Stimulated activated CD8-positive, alpha-beta memory T cell treated with anti-CD3 and anti-CD28 coated beads, Interleukin-15, amount 100 ng/mL, for 48 hours (primary cell): Measurements from ENCODE around the gene ITGAX.

Experiments used
- DNase-seq, 2 donors: peaks; one replicate each; pipeline ENCODE4 v3.0.0-alpha.2; 2020; ENCODE audit warnings: low read depth in 2 of 2

Gene ITGAX

DNA sequence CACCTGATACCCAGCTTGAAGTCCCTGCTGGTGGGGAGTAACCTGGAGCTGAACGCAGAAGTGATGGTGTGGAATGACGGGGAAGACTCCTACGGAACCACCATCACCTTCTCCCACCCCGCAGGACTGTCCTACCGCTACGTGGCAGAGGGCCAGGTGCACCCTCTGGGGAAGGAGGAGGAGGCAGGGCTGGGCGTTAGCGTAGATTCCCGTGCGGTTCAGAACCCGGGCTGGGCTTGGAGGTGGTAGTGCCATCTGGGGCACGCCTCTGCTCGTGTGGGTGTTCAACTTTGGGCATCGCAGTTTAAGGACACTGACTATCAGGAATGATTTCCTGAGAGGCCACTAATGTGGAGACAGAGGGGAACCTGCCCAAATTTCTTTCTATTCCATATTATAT, 18.3 kb downstream of the ITGAX start:
- no peak for DNase-seq

DNA sequence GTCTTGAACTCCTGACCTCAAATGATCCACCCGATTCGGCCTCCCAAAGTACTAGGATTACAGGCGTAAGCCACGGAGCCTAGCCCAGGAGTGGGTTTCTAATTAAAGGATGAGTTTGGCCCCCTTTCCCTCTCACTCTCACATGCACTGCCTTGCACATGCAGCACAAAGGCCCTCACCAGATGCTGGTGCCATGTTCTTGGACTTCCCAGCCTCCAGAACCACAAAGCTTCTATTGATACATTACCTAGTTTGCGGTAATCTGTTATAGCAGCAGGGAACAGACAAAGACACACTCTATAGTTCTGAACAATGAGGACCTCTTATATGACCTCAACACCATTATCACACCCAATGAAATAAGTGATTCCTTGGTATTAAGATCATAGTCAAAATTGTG, 20.3 kb downstream of the ITGAX start:
- DNase-seq: no peak

DNA sequence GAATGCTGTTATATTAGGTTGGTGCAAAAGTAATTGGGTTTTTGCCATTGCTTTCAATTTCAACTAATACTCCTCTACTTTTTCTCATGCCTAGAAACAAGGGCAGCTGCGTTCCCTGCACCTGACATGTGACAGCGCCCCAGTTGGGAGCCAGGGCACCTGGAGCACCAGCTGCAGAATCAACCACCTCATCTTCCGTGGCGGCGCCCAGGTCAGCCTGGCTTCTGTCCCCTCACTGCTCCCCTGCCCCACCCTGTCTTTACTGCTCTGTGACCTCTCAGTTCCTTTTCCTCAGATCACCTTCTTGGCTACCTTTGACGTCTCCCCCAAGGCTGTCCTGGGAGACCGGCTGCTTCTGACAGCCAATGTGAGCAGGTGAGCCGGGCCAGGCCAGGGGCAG, 21.7 kb downstream of the ITGAX start:
- no peak for DNase-seq

DNA sequence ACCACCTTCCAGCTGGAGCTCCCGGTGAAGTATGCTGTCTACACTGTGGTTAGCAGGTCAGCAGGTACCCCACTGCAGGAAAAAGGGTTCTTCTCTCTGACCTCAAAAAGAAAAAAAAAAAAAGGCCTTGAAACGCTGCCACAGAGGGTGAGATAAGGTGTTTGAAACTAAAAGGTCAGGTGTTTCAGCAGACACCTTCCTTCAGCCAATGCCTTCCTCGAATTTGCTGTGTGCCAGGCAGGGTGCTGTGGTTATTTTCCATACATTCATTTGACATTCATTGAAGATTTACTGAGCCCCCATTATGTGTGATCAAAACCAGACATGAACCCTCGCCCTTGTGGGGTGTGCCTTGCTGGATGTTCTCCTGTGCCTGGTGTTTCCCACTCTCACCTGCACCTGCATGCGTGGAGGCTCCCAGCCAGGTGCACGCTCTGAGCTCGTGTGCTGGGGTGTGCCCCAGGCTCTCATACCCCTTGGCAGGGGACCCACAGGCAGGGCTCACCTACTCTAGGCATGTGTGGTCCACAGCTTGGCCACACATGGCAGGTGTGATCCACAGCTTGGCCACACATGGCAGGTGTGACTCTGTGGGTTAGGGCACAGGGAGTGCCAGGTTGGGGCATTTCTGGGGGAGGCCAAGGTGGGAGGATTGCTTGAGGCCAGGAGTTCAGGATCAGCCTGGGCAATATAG, 22.4 kb downstream of the ITGAX start:
- DNase-seq: no peak

DNA sequence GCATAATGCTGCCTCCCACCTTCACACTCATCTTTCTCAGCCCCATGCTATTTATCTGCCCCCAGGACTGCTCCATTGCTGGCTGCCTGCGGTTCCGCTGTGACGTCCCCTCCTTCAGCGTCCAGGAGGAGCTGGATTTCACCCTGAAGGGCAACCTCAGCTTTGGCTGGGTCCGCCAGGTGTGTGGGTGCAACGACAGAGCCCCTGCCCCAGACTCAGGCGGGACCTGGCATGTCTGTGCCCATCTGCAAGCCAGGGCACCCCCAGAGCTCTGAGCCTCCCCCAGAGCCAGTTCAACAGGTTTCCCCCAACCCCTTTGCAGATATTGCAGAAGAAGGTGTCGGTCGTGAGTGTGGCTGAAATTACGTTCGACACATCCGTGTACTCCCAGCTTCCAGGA, 25.2 kb downstream of the ITGAX start:
- DNase-seq: no peak

DNA sequence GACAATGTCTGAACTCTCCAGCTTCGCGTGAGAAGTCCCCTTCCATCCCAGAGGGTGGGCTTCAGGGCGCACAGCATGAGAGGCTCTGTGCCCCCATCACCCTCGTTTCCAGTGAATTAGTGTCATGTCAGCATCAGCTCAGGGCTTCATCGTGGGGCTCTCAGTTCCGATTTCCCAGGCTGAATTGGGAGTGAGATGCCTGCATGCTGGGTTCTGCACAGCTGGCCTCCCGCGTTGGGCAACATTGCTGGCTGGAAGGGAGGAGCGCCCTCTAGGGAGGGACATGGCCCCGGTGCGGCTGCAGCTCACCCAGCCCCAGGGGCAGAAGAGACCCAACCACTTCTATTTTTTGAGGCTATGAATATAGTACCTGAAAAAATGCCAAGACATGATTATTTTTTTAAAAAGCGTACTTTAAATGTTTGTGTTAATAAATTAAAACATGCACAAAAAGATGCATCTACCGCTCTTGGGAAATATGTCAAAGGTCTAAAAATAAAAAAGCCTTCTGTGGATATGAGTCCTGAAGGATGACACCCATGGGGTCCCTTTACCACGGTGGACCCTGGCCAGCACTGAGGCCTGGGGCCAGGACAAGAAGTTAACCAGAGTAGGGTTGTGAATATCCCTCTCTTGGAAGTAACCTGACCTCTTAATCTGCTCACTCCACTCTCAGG, 27.6 kb downstream of the ITGAX start:
- peak; percentile 47 to 50 for DNase-seq

DNA sequence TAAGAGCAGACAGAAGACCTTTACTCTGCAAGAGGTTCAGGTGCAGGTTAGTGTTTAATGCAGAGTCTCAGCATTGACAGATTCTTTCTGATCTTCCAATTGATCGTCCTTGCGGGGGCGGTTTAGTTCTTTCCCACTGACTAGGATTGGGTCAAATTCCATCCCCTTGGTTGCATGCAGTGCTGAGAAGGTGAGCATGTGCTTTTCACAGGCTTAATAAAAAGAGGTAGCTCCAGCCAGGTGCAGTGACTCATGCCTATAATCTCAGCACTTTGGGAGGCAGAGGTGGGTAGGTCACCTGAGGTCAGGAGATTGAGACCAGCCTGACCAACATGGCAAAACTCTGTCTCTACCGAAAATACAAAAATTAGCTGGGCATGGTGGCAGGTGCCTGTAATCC, 30.7 kb downstream of the ITGAX start:
- no peak for DNase-seq

DNA sequence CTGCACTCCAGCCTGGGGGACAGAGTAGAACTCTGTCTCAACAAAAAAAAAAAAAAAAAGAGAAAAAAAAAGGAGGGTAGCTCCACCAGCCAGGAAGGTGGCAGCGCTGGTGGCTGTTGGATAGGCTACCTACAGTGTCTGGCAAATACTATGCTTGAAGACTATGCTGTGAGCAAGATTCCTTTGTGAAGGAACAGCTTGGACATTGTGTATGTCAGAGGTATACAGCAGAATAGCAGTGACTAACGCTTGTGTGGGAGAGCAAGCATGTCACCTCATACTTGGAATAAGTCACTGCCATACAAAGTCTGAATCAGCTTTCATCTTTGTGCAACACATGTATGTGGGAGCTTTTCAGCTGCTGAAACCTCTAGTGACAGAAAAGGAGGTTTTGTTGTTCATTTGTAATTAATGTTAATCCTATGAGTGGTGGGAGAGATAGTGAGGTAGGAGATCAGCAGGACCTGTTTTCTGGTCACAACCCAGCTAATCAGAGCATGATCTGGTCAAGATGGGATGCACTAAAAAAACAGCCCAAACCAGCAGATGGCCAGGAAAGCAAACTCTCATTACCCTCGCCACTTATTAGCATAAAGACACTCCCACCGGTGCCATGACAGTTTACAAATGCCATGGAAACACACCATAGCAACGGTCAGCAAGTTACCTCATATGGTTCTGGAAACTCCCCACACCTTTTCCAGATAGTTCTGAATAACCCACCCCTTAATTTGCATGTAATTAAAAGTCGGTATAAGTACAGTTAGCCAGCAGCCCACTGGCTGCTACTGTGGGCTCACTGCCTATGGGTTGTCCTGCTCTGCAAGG, 31.4 kb downstream of the ITGAX start:
- DNase-seq: no peak

DNA sequence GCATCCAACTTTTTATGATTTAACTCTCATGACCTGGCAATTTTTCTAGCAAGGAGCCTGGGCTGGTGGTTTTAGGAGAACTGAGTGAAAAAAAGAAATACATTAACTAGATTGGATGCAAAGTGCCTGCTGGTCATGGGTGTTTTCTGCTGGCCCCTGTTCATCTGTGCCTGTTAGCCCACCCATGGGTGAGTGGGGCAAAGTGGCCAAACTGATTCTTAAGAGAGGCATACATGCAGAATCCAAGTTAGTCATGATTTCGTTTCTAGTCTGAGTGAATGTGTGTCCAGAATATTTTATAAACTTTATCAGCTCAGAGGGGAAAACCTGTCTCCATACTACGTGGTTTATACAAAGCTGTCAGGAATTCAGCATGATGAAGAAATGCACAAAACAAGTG, 33.6 kb downstream of the ITGAX start:
- DNase-seq: no peak

DNA sequence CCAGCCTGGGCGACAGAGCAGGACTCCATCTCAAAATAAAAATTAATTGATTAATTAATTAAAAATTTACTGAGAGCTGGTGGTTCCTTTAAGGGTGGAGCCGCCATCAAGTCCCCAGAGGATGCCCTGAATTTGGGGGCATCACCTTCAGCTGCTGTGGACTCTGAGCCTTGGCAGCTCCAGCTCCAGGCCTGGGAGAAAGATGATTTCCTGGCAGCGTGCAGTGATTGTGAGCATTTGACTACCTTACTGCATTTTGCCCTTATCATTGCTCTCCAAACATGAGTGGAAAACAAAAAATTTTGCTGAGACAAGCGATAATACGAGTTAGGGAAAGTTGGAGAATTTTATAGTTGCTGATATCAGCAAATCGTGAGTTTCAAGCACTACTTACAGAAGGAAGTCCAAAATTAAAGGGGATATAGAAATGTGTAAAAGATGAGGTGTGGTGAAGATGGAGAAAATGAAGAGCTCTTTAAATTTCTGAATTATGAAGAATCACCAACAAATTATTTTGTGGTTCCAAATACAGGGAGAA, 35.6 kb downstream of the ITGAX start:
- no peak for DNase-seq

DNA sequence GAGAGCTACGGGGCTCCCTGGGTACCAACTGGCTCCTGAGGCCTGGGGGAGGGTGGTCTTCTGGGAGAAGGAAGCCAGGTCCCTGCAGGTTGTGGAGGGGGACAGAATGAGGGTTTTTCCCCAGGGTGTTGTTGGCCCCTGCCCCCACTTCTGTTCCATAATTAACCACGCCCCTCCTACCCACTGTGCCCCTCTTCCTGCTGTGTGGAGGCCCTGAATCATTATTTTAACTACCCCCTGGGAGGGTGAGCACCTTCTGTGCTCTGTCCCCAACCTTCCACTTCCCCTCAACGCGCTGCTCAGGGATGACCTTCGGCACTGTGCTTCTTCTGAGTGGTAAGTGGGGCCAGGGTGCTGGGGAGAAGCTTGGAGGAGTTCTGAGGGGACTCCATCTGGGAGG, 38.1 kb downstream of the ITGAX start, which contains the start of gene ITGAD:
ITGAD (plus strand) TSS at position 280 of the 400 bp plus-strand sequence; CDS start at position 306, 26 bp downstream.
- no peak for DNase-seq

DNA sequence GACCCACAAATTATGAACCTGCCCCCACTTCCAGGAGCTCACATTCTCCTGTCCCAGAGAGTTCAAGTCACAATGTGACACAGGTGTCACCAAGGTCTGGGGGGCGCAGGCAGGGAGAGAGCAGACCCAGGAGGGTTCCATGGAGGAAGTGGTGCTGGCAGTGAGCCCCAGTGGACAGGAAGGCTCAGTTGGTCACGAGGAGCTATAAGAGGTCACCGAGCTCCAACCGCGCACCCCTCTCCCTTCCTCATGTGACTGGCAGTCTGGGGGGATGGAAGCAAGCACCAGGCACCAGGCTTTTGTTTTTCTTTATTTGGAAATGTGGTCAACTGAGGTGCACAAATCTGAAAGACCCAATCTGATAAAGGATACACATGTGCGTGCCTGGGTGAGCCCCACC, 40.7 kb downstream of the ITGAX start:
- DNase-seq: no peak

DNA sequence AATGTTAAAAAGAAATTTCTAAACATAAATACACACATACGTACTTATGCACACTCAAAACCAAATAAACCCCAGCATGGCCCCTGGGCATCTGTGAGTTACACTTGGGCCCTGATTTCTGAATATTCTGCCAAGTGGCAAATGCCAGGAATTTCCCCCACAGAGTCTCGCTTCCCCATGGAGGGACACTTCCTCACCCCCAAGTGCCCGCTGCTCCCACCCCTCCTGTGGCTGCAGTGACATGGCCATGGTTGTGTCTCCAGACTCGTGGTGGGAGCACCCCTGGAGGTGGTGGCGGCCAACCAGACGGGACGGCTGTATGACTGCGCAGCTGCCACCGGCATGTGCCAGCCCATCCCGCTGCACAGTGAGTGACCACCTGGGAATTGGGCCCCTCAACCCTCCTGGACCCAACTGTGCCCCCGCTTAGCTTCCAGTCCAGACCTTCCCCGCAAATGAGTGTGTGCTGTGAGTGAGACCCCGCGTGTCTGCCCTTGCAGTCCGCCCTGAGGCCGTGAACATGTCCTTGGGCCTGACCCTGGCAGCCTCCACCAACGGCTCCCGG, 42.2 kb downstream of the ITGAX start:
- DNase-seq: no peak

DNA sequence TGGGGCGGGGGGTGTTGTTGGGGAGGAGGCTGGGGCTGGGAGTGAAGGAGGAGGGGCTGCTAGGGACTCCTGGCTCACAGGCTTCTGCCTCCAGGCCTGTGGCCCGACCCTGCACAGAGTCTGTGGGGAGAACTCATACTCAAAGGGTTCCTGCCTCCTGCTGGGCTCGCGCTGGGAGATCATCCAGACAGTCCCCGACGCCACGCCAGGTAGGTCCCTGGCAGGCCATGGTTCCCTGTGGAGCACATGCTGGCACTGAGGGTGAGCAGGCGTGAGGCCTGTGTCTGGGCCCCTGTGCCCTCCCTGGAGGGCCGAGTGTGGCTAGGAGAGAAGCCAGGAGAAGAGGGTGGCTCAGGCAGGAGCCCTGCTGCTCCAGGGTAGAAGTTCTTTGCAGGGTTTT, 42.7 kb downstream of the ITGAX start:
- DNase-seq: no peak

DNA sequence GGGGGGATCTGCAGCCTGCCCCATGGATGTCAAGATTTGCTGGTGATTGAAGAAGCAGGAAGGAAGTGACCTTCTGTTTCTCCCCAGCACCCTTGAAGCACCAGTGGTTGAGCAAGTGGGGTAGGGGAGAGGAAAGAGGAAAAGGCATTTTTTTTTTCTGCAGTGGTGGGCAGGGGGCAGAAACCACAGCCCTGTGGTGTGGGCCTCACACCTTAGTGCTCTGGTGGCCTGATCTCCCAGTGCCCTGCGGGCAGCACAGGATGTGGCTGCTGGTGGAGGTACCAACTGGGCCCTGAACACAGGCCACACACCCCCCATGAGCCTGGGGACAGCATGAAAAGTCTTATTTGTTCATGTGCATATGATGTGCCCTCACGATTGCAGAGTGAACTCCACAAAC, 45.2 kb downstream of the ITGAX start:
- no peak for DNase-seq

DNA sequence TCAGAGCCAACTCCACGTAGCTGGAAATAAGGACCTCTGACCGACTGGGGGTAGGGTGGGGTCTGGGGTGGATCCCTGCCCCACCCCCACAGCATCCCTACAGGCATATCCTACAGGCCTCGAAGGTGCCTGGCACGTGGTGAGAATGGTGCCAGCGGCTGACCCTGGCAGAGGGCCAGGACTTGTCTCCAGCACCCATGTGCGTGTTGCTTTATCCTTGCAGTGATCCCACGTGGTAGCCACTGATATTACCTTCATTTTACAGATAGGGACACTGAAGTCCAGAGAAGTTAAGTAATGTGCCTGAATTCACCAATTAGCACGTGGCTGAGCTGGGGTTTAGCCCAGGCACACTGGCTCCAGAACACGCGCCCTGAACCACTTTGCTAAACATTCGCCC, 46.5 kb downstream of the ITGAX start:
- no peak for DNase-seq

DNA sequence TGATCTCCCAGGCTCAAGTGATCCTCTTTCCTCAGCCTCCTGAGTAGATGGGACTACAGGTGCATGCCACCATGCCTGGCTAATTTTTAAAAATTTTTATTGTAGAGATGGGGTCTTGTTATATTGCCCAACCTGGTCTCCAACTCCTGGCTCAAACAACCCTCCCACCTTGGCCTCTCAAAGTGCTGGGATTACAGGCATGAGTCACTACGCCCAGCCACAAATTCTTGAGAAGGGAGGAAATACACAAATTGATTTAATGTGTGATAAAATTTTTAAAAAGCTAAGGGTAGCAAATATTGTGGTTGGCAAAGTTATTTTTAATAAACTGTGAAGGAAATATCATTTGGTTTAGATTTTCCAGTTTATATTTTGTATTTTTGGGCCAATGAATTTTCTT, 47.7 kb downstream of the ITGAX start:
- DNase-seq: no peak

DNA sequence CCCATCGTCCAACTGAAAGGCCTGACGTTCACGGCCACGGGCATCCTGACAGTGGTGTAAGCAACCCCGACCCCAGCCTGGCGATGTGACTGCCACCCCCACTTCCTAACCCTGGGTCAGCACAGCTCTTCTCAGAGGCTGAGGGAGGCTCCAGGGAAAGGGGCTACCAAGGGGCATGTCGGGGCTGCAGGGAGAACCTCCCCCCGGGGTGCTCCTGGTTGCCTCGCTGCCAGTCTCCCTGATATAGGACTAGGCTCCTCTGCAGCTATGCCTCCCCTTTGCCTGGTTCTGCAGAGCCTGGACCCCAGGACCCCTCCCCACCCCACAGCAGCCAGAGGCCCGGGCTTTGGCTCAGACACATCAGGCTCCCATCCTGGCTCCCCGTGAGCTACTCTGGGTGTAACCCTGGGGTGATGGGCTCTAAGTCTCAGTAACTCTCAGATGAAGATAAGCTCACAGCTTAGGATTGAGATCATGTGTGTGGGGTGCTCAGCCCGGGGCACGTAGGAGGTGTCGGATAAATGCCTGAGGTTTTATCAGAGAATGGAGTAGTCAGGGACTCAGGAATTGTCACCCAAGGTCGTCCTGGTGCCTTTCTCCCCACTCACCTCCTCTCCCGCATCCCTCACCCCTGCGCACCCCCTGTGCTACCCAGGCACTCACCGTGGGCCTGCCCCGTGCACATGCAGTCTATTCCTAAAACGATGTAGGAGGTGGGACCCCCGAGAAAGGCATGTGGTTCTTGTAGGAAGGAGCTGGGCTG, 48.8 kb downstream of the ITGAX start:
- no peak for DNase-seq

DNA sequence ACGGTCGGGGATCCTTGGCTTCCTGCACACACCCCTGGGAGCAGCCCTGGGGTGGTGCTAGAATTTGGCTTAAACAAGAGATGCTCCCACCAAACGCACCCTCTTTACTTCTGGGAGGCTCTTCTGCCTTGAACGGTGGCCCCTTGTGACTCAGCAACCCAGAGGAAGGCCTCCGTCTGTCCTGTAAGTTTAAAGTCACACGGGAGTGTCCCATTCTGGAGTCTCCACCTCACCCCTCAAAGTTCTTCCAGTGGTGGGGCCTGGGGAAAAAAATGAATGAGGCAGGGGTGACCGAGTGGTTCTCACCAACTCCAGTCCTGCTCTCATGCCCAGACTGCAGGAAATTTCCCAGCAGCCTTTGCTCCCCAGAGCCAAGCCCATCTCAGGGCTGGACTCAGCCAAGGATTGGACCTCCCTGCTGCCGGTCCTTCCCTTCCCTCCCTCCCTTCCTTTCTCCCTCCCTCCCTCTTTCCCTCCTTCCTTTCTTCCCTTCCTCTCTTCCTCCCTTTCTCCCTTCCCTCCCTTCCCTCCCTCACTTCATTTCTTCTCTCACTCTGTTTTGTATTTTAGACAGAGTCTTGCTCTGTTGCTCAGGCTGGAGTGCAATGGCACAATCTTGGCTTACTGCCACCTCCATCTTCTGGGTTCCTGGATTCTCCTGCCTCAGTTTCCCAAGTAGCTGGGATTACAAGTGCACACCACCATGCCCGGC, 49.5 kb downstream of the ITGAX start:
- DNase-seq: no peak

DNA sequence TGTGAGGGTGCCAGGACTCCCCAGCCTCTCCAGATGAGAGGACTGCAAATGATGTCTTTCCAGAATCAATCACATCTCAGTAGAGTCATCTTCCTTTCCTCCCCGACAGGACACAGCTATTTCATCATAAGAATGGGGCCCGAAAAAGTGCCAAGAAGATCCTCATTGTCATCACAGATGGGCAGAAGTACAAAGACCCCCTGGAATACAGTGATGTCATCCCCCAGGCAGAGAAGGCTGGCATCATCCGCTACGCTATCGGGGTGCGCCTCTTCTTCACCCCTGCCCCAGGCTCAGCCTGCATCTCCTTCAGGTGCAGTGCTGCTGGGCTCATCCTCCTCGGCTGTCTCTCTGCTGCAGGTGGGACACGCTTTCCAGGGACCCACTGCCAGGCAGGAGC, 52.4 kb downstream of the ITGAX start:
- DNase-seq: no peak

DNA sequence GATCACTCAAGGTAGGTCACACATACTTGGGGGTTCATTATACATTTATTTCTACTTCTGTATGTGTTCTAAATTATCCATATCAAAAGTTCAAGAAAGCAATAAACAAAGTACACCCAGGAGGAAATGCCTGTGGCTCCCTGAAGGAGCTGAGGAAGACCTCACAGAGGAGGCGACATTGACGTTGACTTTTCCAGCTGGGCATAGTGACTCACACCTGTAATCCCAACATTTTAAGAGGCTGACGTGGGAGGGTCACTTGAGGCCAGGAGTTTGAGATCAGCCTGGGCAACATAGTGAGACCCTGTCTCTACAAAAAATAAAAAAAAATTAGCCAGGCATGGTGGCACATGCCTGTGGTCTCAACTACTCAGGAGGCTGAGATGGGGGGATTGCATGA, 54.5 kb downstream of the ITGAX start:
- DNase-seq: no peak
